HG03045 (cell line): ENCODE measurements around the gene ARPC1B.

Experiments used
- ATAC-seq: cut with Tn5 transposase; IDR thresholded peaks from one replicate; pipeline ENCODE4 v1.9.1; 2021; ENCODE audit warnings: mild to moderate bottlenecking, moderate library complexity; ENCODE audit not compliant: unreplicated experiment

ARPC1B gene

DNA sequence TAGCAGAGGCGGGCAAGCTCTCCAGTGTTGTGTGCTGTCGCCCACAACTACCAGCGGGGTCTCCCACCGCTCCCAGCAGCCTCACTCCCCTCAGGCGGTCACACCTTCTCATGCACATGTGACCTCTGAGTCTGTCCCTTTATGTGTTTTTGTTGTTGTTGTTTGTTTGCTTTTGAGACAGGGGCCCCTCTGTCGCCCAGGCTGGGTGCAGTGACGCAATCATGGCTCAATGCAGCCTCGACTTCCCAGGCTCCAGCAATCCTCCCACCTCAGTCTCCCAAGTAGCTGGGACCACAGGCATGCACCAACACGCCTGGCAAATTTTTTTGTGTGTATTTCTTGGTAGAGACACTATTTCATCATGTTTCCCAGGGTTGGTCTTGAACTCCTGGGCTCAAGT lies 65.7 kb downstream of the ARPC1B start:
- no peak for ATAC-seq
